Ishikawa (cell line): ENCODE measurements around the gene CMTM8.

ENCODE experiments used
- MAX ChIP-seq: IDR thresholded peaks from 2 replicates; pipeline ENCODE4 v1.6.1; 2012
- REST ChIP-seq: IDR thresholded peaks from 2 replicates; pipeline ENCODE4 v1.6.1; 2012; ENCODE audit warnings: low read depth, mild to moderate bottlenecking
- TAF1 ChIP-seq: IDR thresholded peaks from 2 replicates; pipeline ENCODE4 v1.6.1; 2012; ENCODE audit warnings: low read depth, mild to moderate bottlenecking
- YY1 ChIP-seq: IDR thresholded peaks from 2 replicates; pipeline ENCODE4 v1.6.1; 2012; ENCODE audit warnings: low read depth

DNA sequence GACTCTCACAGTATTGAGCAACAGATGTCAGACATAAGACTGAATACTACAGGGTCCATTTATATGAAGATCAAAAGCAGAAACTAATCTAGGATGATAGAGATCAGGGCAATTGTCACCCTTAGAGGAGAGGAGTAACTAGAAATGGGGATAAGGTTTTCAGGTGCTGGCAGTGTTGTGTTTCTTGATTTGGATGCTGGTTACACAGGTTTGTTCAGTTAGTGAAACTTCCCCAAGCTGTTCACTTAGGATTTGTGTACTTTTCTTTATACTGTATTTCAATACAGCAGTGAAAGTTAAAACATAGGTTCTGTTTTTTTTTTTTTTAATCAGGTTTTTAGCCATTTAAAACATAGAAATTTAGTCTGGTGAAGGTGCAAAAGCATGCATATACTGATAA is 114.1 kb downstream of the CMTM8 start:
- TF ChIP-seq REST (no peak), MAX (no peak), TAF1 (no peak), YY1 (no peak)
